ENCODE data around the gene PLA2G4E.

The PLA2G4E gene

DNA sequence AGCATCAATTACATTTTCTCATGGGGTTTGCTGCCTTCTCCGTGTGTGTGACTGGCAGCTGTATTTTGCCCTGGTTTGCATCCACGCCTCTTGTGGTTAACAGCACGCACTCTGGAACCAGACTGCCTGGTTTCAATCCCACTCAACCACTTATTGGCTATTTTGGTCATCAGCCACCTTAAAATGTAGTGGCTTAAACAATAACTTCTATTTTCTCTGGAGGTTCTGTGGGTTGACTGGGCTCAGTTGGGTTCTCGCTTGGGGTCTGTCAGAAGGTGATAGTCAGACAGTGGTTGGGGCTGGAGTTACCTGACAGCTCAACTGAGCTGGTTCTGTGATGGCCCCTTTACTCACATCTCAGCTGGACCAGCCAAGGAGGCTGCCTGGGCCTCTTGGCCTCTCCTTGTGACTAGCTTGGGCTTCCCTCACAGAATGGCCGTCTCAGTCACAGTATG is 85.2 kb downstream of the PLA2G4E start:
- DNase-seq (ENCODE audit: low read depth), result no peak

DNA sequence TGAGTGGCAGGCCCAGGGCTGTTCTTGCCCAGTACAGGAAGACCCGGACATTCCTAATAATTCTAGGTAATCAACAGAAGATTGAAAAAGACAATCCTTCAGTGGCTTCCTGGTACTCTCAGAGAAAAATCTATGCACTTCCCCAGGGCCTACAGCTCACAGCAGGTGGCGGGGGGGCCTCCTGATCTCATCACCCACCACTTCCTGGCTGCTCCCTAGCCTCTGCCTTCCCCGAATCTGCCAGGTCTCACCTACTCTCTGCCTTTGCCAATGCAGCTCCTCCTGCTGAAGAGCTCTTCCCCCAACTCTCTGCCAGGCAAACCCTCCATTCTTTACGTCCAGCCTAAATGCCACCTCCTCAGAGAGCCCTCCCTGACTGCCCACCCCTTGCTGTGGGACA is 86.0 kb downstream of the PLA2G4E start:
- peak; percentile 59 for DNase-seq (ENCODE audit: low read depth)

- DNase-seq (ENCODE audit: low read depth), result no peak
These were observed 87.1 kb downstream of the PLA2G4E start for GRCh38 chr15:41933771-41934170.

DNA sequence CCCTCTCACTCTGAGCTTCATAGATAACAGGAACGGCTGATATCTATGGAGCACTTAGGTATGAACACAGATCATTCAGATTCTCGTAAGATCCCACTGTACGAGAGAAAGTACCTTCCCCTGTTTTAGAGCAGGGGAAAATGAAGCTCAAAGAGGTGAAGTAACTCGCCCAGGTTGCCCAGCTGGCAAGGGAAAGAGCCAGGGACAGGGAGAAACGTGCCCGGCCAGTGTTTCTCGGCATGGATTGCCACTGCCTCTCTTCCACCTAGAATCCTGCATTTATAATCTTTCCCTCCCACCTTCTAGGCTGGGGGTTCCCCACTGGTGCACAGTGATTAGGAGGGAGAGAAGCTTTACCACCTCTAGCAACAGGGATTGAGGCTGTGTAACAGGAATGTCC is 87.5 kb downstream of the PLA2G4E start:
- no peak for DNase-seq (ENCODE audit: low read depth)

DNA sequence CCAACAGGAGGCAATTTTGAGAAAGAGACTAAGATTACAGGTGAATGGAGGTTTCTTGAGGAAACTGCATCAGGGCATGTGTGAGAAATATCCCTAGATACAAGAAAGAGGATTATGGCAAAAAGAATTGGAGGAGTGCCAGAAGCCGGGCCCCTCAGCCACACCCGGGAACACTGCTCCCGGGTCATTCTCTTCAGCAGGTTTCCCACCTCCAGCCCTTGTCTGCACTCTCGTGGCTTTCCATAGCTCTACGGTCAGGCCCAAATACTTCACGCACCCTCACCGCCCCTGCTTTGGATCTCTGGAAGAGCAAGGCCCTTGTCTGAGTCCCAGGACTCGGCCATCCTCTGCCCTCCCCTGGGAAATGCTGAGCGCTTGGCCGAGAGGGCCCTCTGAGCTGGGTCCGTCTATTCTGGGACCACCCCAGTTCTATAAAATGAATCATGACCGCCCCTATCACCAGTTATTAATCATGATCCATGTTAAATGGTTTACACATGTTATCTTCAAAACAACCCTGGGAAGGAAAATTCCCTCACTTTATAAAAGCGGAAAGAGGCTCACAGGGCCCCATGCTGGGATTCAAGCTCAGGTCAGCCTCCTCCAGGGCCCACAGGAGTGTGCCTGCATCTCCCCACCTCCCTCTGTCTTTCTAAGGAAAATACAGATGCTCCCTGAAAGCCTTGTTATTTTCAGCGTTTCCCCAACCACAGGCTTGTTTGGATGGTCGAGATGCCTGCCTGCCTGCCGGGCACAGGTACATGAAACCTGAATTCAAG is 88.1 kb downstream of the PLA2G4E start:
- DNase-seq (ENCODE audit: low read depth), result no peak

GRCh38 chr15:41932101-41932500 is 88.7 kb downstream of the PLA2G4E start:
- no peak for DNase-seq (ENCODE audit: low read depth)

Measured in activated T-cell treated with anti-CD3 and anti-CD28 coated beads for 24 hours (primary cell).